Hepatocyte (in vitro differentiated cells): ENCODE measurements around the gene ABHD5. TPM values are rescaled to one million over a fixed set of nuclear protein-coding genes. Genes with fewer than 3 reads are reported as not detected.

ENCODE experiments used
- DNase-seq: peaks from one replicate; pipeline ENCODE4 v3.0.0-alpha.2; 2016; ENCODE audit warnings: low spot score
- H2AFZ ChIP-seq: fragments of 200-600 bp; sonication (generic); 2 replicates; pipeline ENCODE4 v1.6.0; 2016; ENCODE audit warnings: antibody characterized with exemption, mild to moderate bottlenecking
- H3K27ac ChIP-seq: fragments of 200-600 bp; sonication (generic); 2 replicates; pipeline ENCODE4 v1.5.1; 2016; ENCODE audit warnings: mild to moderate bottlenecking
- H3K27me3 ChIP-seq: fragments of 200-600 bp; sonication (generic); 2 replicates; pipeline ENCODE4 v1.6.1; 2016
- H3K36me3 ChIP-seq: fragments of 200-600 bp; sonication (generic); replicated peaks from 2 replicates; pipeline ENCODE4 v1.5.1; 2016; ENCODE audit warnings: low read depth; ENCODE audit not compliant: insufficient read depth
- H3K4me1 ChIP-seq: fragments of 200-600 bp; sonication (generic); 2 replicates; pipeline ENCODE4 v1.5.1; 2016; ENCODE audit warnings: mild to moderate bottlenecking, moderate library complexity; ENCODE audit not compliant: insufficient read depth
- H3K4me2 ChIP-seq: fragments of 200-600 bp; sonication (generic); 2 replicates; pipeline ENCODE4 v1.6.0; 2016
- H3K4me3 ChIP-seq: fragments of 200-600 bp; sonication (generic); 2 replicates; pipeline ENCODE4 v1.5.1; 2016; ENCODE audit warnings: mild to moderate bottlenecking
- H3K79me2 ChIP-seq: fragments of 200-600 bp; sonication (generic); 2 replicates; pipeline ENCODE4 v1.6.0; 2017; ENCODE audit warnings: mild to moderate bottlenecking
- H3K9me2 ChIP-seq: fragments of 200-600 bp; sonication (generic); replicated peaks from 2 replicates; pipeline ENCODE4 v1.6.0; 2017; ENCODE audit warnings: mild to moderate bottlenecking; ENCODE audit not compliant: insufficient read depth
- H3K9me3 ChIP-seq: fragments of 200-600 bp; sonication (generic); 2 replicates; pipeline ENCODE4 v1.5.1; 2016; ENCODE audit warnings: low read depth, mild to moderate bottlenecking
- H4K20me1 ChIP-seq: fragments of 200-600 bp; sonication (generic); 2 replicates; pipeline ENCODE4 v1.6.0; 2016; ENCODE audit warnings: mild to moderate bottlenecking; ENCODE audit not compliant: insufficient read depth, poor library complexity, severe bottlenecking
- EZH2 ChIP-seq: fragments of 200-600 bp; sonication (generic); IDR thresholded peaks from 2 replicates; pipeline ENCODE4 v1.6.1; 2016; ENCODE audit warnings: antibody characterized with exemption, mild to moderate bottlenecking, borderline replicate concordance
- EZH2phosphoT487 ChIP-seq: fragments of 200-600 bp; sonication (generic); IDR thresholded peaks from one replicate; pipeline ENCODE4 v1.6.1; 2018; ENCODE audit warnings: antibody characterized with exemption, mild to moderate bottlenecking, low read depth, moderate library complexity; ENCODE audit not compliant: unreplicated experiment, severe bottlenecking
- WGBS: methylation state at CpG from one replicate; pipeline ENCODE4 v1.1.6; 2016; ENCODE audit warnings: low lambda C conversion rate; ENCODE audit errors: missing lambda C conversion rate; 5-methylcytosine and 5-hydroxymethylcytosine counted together
- polyA plus RNA-seq: library from polyadenylated mRNA; unstranded; fragments of >200 nt; fragmentation: Nextera tagmentation; extraction: Ambion mirVana; gene quantifications from 2 replicates; pipeline ENCODE4 v1.2.1, GENCODE V29; 2016
- total RNA-seq: library from RNA; depleted of rRNA; stranded (reverse); fragments of >200 nt; gene quantifications from 2 replicates; pipeline ENCODE4 v1.2.3, GENCODE V29; 2014
- TF ChIP-seq, protein P1 (sequence below): fragments of 200-600 bp; sonication (generic); IDR thresholded peaks from 2 replicates; pipeline ENCODE4 v1.5.1; 2016; ENCODE audit warnings: antibody characterized with exemption, mild to moderate bottlenecking; ENCODE audit not compliant: poor library complexity

ABHD5 gene
- total and polyA plus RNA-seq, 2 experiments from 2014 or later, result 14.3 to 29.9 TPM

DNA sequence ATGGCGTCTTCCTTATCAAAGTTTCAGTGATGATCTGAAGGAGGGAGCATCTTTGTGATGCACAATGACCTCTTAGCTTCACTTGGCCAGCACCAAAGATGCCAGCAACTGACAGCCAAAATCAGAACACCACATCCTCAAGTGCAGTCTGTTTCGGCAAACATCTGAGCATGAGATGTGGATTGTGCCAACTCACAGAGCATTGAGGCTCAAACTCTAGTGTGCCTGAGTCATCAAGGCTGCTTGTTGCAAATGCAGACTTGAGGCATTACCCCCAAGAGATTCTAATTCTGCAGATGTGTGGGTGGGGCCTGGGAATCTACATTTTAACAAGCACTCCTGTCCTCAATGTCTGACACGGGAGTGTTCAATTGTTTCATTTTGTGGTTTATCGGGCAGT lies 35.8 kb downstream of the ABHD5 start:
- no peak overlapping the region for H3K4me2 ChIP-seq
- H2AFZ ChIP-seq, result no peak overlapping the region
- H3K4me3 ChIP-seq, result no peak overlapping the region
- DNase-seq, result no peak
- no peaks in the 10 kb centered on the region for H3K79me2 ChIP-seq
- no peaks in the 10 kb centered on the region for H3K36me3 ChIP-seq
- no peaks in the 10 kb centered on the region for H3K9me2 ChIP-seq
- WGBS, result 94% methylated on average over 4 of the region's 4 CpGs
- H3K27ac ChIP-seq, result no peak overlapping the region
- H3K4me1 ChIP-seq, result peaks cover 4% of the 10 kb centered on the region
- H4K20me1 ChIP-seq, result no peaks in the 10 kb centered on the region
- no peaks in the 10 kb centered on the region for H3K9me3 ChIP-seq
- H3K27me3 ChIP-seq, result no peaks in the 10 kb centered on the region
- TF ChIP-seq, protein P1, sequence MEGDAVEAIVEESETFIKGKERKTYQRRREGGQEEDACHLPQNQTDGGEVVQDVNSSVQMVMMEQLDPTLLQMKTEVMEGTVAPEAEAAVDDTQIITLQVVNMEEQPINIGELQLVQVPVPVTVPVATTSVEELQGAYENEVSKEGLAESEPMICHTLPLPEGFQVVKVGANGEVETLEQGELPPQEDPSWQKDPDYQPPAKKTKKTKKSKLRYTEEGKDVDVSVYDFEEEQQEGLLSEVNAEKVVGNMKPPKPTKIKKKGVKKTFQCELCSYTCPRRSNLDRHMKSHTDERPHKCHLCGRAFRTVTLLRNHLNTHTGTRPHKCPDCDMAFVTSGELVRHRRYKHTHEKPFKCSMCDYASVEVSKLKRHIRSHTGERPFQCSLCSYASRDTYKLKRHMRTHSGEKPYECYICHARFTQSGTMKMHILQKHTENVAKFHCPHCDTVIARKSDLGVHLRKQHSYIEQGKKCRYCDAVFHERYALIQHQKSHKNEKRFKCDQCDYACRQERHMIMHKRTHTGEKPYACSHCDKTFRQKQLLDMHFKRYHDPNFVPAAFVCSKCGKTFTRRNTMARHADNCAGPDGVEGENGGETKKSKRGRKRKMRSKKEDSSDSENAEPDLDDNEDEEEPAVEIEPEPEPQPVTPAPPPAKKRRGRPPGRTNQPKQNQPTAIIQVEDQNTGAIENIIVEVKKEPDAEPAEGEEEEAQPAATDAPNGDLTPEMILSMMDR, result no peak
- TF ChIP-seq EZH2 (no peak), EZH2phosphoT487 (no peak)

DNA sequence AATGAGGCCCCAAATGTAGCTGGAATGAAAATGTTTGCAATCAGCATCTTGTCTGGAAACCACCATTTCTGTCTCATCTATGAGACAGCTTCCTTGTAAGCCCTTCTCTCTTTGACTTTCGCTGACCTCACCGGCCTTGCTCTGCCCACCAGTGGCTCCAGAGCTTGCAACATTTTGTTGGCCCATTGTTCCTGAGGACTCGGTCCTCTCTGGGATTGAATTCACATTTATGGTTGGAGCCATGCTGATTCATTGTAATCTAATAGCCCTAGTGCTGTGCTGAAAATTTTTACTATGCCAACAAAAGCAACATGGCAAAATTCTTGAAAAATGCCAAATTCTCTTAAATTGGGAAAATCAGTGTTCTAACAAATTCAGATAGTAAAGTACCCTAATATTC lies 37.2 kb downstream of the ABHD5 start:
- H3K9me3 ChIP-seq, result no peaks in the 10 kb centered on the region
- no peak overlapping the region for H3K4me2 ChIP-seq
- H3K27me3 ChIP-seq, result no peaks in the 10 kb centered on the region
- H3K4me3 ChIP-seq, result no peak overlapping the region
- TF ChIP-seq, protein P1, result no peak
- TF ChIP-seq EZH2phosphoT487 (no peak), EZH2 (no peak)
- H3K27ac ChIP-seq, result no peak overlapping the region
- no peaks in the 10 kb centered on the region for H3K9me2 ChIP-seq
- 96% methylated on average over 3 of the region's 3 CpGs for WGBS
- H3K36me3 ChIP-seq, result no peaks in the 10 kb centered on the region
- no peak for DNase-seq
- no peak overlapping the region for H2AFZ ChIP-seq
- H4K20me1 ChIP-seq, result no peaks in the 10 kb centered on the region
- H3K4me1 ChIP-seq, result peaks cover 4% of the 10 kb centered on the region
- H3K79me2 ChIP-seq, result no peaks in the 10 kb centered on the region

DNA sequence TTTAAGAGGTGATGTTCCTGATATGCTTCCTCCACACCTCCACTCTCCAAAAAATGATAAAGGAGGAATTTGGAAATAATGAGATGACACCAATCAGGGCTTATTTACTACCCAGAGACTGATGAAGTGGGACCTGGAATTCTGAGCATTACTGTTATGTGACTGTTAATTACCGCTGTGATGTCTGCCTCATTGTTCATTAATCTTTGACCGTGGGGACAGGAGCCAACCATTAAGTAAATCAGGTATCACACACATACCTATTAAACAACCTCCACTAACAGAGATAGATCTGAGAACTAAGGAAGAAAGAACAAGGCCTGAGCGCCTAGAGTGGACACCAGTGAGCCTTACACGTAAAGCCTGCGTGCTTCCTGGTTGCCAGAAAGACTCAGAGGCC lies 37.7 kb downstream of the ABHD5 start:
- H4K20me1 ChIP-seq, result no peaks in the 10 kb centered on the region
- DNase-seq, result no peak
- no peaks in the 10 kb centered on the region for H3K36me3 ChIP-seq
- no peak overlapping the region for H3K4me3 ChIP-seq
- TF ChIP-seq EZH2, result no peak
- no peak for TF ChIP-seq EZH2phosphoT487
- TF ChIP-seq, protein P1, result no peak
- peaks cover 4% of the 10 kb centered on the region for H3K4me1 ChIP-seq
- H3K4me2 ChIP-seq, result no peak overlapping the region
- H2AFZ ChIP-seq, result no peak overlapping the region
- H3K9me2 ChIP-seq, result no peaks in the 10 kb centered on the region
- WGBS, result 86% methylated on average over 5 of the region's 5 CpGs
- H3K9me3 ChIP-seq, result no peaks in the 10 kb centered on the region
- no peaks in the 10 kb centered on the region for H3K79me2 ChIP-seq
- H3K27ac ChIP-seq, result no peak overlapping the region
- no peaks in the 10 kb centered on the region for H3K27me3 ChIP-seq

DNA sequence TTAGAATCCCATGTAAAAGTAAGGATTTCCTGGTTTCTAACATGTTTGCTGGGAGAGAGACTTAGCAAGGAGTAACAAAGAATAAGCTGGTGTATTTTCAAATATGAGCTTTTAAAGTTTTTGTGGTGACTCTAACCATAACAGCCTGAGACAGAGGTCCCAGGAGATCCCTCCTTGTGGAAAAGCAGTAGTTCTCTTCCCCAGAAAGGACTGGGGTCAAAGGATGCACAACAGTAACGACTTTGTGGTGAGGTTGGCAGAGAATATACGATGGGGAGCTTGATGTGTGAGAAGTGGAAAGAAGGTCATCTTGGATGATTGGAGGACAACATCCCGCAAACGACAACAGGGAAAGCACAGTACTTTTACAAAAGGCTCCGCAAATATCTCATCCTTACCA lies 38.2 kb downstream of the ABHD5 start:
- Histone ChIP-seq H3K27me3 (no peaks in the 10 kb centered on the region), H3K79me2 (no peaks in the 10 kb centered on the region), H3K4me3 (no peak overlapping the region), H3K9me2 (no peaks in the 10 kb centered on the region), H3K27ac (no peak overlapping the region), H2AFZ (no peak overlapping the region), H3K4me1 (peaks cover 4% of the 10 kb centered on the region), H4K20me1 (no peaks in the 10 kb centered on the region), H3K36me3 (no peaks in the 10 kb centered on the region), H3K9me3 (no peaks in the 10 kb centered on the region), H3K4me2 (no peak overlapping the region)
- WGBS, result 97% methylated on average over 5 of the region's 5 CpGs
- DNase-seq, result no peak
- TF ChIP-seq, protein P1, result no peak
- TF ChIP-seq EZH2, result no peak
- no peak for TF ChIP-seq EZH2phosphoT487
